KOPT-K1 (cell line): ENCODE data around the gene SIM2.

Source experiments
- H3K27ac ChIP-seq: fragments of 200-600 bp; sonication (generic); 2 replicates; pipeline ENCODE4 v1.5.1; 2016; ENCODE audit warnings: antibody characterized with exemption, mild to moderate bottlenecking, low read depth, low read length; ENCODE audit not compliant: poor library complexity, severe bottlenecking
- H3K36me3 ChIP-seq: fragments of 200-600 bp; sonication (generic); 2 replicates; pipeline ENCODE4 v1.5.1; 2017; ENCODE audit warnings: antibody characterized with exemption, mild to moderate bottlenecking, low read length, moderate library complexity; ENCODE audit not compliant: insufficient read depth
- H3K9me3 ChIP-seq: fragments of 200-600 bp; sonication (generic); 2 replicates; pipeline ENCODE4 v1.5.1; 2017; ENCODE audit warnings: antibody characterized with exemption, low read length, mild to moderate bottlenecking; ENCODE audit not compliant: insufficient read depth, poor library complexity, severe bottlenecking

Gene SIM2

DNA sequence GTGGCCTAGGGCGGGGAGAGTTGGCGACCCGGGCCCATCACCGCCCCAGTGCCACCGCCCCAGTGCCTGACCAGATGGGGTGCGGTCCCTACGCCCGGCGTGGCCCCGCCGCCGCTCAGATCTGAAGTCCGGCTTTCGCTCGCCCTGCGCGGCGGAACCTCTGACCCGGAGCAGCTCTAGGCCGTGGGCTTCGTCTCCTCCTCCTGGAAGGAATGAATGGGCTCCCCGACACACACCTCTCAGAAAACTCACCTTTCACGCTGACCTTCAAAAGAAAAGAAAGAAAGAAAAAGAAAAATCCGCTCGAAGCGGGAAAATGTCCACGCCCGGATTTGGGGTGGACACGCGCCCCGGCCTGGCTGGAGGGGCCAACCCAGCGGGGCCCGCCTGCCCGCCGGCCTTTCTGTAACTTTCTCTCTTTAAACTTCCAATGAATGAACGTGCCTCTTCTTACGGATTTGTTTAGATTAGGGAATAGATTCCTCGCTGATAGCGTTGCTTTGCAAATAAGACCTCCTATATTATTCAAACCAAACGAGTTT lies 5.4 kb upstream of the SIM2 start:
- no peak overlapping the region for H3K27ac ChIP-seq
- peaks cover 46% of the 10 kb centered on the region for H3K9me3 ChIP-seq

DNA sequence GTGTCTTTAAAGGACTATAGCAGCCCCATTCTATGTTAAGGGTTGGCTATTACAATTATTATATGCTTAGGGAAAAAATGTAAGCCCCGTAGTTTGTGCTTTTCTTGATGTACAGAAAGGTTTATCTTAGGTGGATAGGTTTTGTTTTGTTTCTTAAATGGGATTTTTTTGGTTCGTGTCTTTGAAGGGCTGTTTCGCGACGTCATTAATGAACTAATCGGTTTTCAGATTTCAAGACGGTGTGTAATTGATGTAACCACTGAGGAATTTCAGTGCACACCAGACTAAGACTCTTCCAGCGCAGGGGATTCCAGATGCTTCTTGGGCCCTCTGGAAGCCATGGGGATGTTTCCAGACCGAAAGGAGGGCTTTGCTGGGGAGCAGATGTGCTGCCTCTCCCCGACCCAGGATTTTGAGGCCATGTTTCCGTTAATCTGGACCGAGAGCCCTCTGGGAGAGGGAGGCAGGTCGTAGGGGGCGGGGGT lies 4.8 kb upstream of the SIM2 start:
- peaks cover 47% of the 10 kb centered on the region for H3K9me3 ChIP-seq
- no peak overlapping the region for H3K27ac ChIP-seq

More for the DNA sequence above, 5.4 kb upstream of the SIM2 start:
- H3K36me3 ChIP-seq: no peaks in the 10 kb centered on the region

GRCh38 chr21:36694593-36695282 lies 4.2 kb upstream of the SIM2 start:
- H3K9me3 ChIP-seq: peaks cover 52% of the 10 kb centered on the region
- H3K27ac ChIP-seq: no peak overlapping the region
- no peaks in the 10 kb centered on the region for H3K36me3 ChIP-seq

More for the DNA sequence above, 4.8 kb upstream of the SIM2 start:
- no peaks in the 10 kb centered on the region for H3K36me3 ChIP-seq

- no peaks in the 10 kb centered on the region for H3K36me3 ChIP-seq
- no peak overlapping the region for H3K27ac ChIP-seq
- peaks cover 57% of the 10 kb centered on the region for H3K9me3 ChIP-seq
Observed at GRCh38 chr21:36695283-36695634, 3.7 kb upstream of the SIM2 start.

DNA sequence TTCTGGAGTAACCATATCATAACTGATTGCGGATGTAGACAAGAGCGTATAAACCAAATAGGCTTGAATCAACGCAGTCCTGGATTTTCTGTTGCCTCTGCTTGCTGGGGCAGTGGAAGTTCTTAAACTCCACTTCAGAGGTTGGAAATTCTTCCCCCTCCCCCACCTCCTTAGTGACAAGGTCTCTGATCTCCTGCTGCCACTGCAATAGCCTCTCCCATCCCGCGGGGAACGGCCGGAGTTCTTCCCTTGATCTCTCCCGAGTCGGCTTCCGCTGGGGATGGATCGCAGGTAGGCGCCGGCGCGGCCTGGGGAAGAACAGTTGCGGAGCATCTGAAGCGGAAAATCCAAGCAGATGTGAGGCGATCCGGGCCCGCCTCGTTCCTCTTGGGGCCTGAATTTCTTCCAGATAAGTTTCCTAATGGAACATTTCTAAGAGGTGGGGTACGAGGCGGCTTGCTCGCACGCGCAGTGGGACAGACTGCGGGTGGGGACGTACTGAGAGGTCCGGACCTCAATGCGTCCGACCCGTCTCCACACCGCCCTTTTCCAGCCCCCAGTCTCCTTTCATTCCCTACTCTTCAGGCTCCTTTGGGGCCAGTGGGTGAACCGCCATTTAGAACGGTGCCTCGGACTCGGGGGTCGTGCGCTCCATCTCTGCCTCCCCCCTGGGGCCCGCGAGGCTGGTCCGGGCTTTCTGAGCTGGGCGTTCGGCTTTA lies 3.1 kb upstream of the SIM2 start:
- Histone ChIP-seq H3K36me3 (no peaks in the 10 kb centered on the region), H3K9me3 (peaks cover 63% of the 10 kb centered on the region), H3K27ac (no peak overlapping the region)

- H3K27ac ChIP-seq: no peak overlapping the region
- H3K9me3 ChIP-seq: peaks cover 66% of the 10 kb centered on the region
Observed at GRCh38 chr21:36696390-36697059, 2.4 kb upstream of the SIM2 start.

DNA sequence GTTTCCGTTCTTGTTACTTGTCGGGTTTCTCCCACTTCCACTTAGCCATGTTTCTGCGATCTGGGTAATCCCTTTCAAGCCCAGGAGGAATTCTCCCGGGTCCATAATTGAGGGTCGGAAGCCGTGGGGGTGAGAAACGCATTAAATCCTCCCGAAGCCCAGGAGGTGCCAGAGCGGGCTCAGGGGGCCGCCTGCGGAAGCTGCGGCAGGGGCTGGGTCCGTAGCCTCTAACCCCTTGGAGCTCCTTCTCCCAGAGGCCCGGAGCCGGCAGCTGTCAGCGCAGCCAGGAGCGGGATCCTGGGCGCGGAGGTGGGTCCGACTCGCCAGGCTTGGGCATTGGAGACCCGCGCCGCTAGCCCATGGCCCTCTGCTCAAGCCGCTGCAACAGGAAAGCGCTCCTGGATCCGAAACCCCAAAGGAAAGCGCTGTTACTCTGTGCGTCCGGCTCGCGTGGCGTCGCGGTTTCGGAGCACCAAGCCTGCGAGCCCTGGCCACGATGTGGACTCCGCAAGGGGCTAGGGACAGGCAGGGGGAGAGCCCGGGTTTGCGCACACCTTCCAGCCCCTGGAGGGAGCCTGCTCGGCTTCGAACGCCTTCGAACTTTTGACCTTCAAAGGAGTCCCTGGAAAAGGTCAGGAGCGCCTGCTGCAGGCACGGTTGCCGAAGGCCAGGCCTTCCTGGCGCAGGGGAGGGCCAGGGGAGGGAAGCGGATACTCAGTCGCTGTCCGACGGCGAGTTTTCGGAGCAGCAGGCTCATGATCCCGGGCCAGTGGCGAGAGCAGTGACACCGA lies 1.7 kb upstream of the SIM2 start:
- Histone ChIP-seq H3K27ac (no peak overlapping the region), H3K36me3 (no peaks in the 10 kb centered on the region), H3K9me3 (peaks cover 68% of the 10 kb centered on the region)

More at GRCh38 chr21:36696390-36697059, 2.4 kb upstream of the SIM2 start:
- H3K36me3 ChIP-seq: no peaks in the 10 kb centered on the region

DNA sequence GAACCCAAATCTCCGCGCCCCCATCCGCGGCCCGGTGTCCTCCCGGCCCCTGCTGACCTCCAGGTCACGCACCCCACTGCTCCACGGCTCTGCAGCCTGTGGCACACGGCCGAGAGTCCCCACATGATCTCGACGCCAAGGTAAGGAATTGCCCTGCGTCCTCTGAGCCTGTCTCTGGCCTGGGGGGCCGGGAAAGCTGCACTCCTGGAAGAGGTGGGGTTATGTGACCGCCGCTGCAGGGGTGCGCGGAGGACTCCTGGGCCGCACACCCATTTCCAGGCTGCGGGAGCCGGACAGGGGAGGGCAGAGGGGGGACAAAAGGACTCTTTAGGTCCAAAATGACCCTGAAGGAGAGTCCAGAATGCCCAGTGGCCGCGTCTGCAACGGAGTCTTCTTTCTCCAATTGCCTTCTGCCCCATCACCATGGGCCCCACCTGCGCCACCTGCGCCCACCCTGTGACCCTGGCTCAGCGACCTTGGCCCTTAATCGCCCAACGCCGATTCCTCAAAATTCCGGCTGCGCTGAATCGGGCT lies 997 bp upstream of the SIM2 start:
- Histone ChIP-seq H3K9me3 (peaks cover 69% of the 10 kb centered on the region), H3K27ac (no peak overlapping the region), H3K36me3 (no peaks in the 10 kb centered on the region)

GRCh38 chr21:36698385-36698980 lies 432 bp upstream of the SIM2 start:
- H3K9me3 ChIP-seq: peaks cover 68% of the 10 kb centered on the region
- H3K27ac ChIP-seq: no peak overlapping the region
- no peaks in the 10 kb centered on the region for H3K36me3 ChIP-seq

- Histone ChIP-seq H3K9me3 (peaks cover 73% of the 10 kb centered on the region), H3K27ac (no peak overlapping the region), H3K36me3 (no peaks in the 10 kb centered on the region)
Observed at GRCh38 chr21:36699546-36700294, 805 bp downstream of the SIM2 start.

DNA sequence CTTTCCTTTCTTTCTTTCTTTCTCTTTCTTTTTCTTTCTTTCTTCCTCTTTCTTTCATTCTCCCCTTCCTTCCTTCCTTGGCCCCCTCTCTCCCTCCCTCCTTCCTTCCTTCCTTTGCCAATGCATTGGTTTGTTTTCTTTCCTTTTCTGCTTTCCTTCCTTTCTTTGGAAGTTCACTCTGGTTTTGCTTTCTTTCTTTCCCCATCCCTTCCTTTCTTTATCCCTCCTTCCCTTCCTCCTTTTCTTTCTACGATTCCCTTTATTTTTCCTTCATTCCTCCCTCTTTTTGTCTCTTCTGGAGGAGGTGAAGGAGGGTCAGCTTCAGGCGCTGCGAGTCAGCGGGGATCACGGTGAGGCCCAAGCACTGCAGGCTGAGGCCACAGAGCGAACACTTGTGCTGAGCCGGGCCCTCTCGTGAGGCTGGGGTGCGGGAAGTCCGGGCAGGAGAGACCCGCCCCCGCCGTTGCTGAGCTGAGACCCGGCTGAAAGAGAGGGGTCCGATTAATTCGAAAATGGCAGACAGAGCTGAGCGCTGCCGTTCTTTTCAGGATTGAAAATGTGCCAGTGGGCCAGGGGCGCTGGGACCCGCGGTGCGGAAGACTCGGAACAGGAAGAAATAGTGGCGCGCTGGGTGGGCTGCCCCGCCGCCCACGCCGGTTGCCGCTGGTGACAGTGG lies 1.5 kb downstream of the SIM2 start:
- H3K27ac ChIP-seq: no peak overlapping the region

DNA sequence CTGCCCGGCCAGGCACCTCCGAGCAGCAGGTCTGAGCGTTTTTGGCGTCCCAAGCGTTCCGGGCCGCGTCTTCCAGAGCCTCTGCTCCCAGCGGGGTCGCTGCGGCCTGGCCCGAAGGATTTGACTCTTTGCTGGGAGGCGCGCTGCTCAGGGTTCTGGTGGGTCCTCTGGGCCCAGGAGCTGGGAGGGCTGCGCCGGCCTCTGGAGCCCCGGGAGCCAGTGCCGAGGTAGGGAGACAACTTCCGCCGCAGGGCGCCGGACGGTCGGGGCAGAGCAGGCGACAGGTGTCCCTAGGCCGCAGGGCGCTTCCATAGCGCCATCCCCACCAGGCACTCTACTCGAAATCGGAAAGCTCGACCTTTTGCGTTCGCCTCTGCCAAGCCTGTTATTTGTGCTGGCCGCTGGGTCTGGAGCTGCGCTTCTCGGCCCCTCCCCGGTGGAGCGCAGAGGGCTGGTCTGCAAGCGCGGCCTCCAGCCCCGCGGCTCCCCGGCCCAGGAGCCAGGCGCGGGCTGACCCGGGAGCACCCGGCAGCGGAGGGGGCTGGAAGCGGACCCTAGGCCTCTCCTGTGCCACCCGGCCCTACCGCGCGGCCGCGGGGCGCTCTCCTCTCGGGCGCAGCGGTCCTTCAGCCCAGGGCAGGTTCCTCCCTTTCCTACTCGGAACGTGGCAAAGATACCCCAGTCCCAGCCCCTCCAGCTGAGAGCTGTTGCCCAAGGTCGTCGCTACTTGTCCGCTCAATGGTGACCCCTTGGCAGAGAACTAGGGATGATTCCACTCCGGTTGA lies 2.2 kb downstream of the SIM2 start:
- no peaks in the 10 kb centered on the region for H3K36me3 ChIP-seq
- H3K9me3 ChIP-seq: peaks cover 87% of the 10 kb centered on the region
- H3K27ac ChIP-seq: no peak overlapping the region

More for the DNA sequence above, 1.5 kb downstream of the SIM2 start:
- Histone ChIP-seq H3K9me3 (peaks cover 80% of the 10 kb centered on the region), H3K36me3 (no peaks in the 10 kb centered on the region)
